SU-DHL-6 (cell line): ENCODE results near the gene EVI5.

ENCODE experiments used
- H2AFZ ChIP-seq: fragments of 200-600 bp; sonication (generic); 2 replicates; pipeline ENCODE4 v1.6.1; 2014; ENCODE audit warnings: low read depth, mild to moderate bottlenecking, moderate library complexity, mixed read lengths, antibody characterized with exemption, low read length; ENCODE audit not compliant: severe bottlenecking
- H3F3A ChIP-seq: fragments of 200-600 bp; shearing (Covaris generic); 2 replicates; pipeline ENCODE4 v1.6.0; 2016; ENCODE audit warnings: antibody characterized with exemption, mild to moderate bottlenecking; ENCODE audit not compliant: insufficient read depth
- H3K27ac ChIP-seq: fragments of 200-600 bp; sonication (generic); 2 replicates; pipeline ENCODE4 v1.5.1; 2016; ENCODE audit warnings: low read depth, mild to moderate bottlenecking, low read length, moderate library complexity, mixed read lengths
- H3K27me3 ChIP-seq: fragments of 200-600 bp; sonication (generic), shearing (Covaris generic); 2 replicates; pipeline ENCODE4 v1.6.0; 2014; ENCODE audit warnings: mild to moderate bottlenecking, low read length
- H3K36me3 ChIP-seq: fragments of 200-600 bp; sonication (generic); 2 replicates; pipeline ENCODE4 v1.6.1; 2014; ENCODE audit warnings: mild to moderate bottlenecking, low read length, mixed read lengths
- H3K4me2 ChIP-seq: fragments of 300-600, 200-600 bp; shearing (Covaris generic), sonication (generic); 2 replicates; pipeline ENCODE4 v1.6.0; 2014; ENCODE audit warnings: low read length, low read depth, mild to moderate bottlenecking; ENCODE audit not compliant: poor library complexity, severe bottlenecking
- H3K4me3 ChIP-seq: fragments of 200-600 bp; sonication (generic); 2 replicates; pipeline ENCODE4 v1.5.1; 2014; ENCODE audit warnings: antibody characterized with exemption, low read length, mild to moderate bottlenecking, mixed read lengths; ENCODE audit not compliant: insufficient read depth, poor library complexity, severe bottlenecking
- H3K79me2 ChIP-seq: fragments of 200-600 bp; sonication (generic); 2 replicates; pipeline ENCODE4 v1.6.1; 2014; ENCODE audit warnings: mild to moderate bottlenecking, low read length, moderate library complexity; ENCODE audit not compliant: insufficient read depth
- H3K9ac ChIP-seq: fragments of 200-600 bp; sonication (generic); 2 replicates; pipeline ENCODE4 v1.7.0; 2014; ENCODE audit warnings: mild to moderate bottlenecking, low read length
- H3K9me2 ChIP-seq: fragments of 200-600 bp; sonication (generic); replicated peaks from 2 replicates; pipeline ENCODE4 v1.6.1; 2014; ENCODE audit warnings: low read length; ENCODE audit not compliant: insufficient read depth
- H3K9me3 ChIP-seq: fragments of 200-600 bp; sonication (generic); 2 replicates; pipeline ENCODE4 v1.6.1; 2014; ENCODE audit warnings: low read length, mixed read lengths; ENCODE audit not compliant: insufficient read depth
- H4K20me1 ChIP-seq: fragments of 200-600 bp; sonication (generic); 2 replicates; pipeline ENCODE4 v1.6.1; 2014; ENCODE audit warnings: low read depth, mild to moderate bottlenecking, antibody characterized with exemption, low read length, moderate library complexity, mixed read lengths
- EZH2phosphoT487 ChIP-seq: fragments of 200-600 bp; sonication (generic), shearing (Covaris generic); conservative IDR thresholded peaks from 2 replicates; pipeline ENCODE4 v1.6.1; 2018; ENCODE audit warnings: mild to moderate bottlenecking, antibody characterized with exemption, low read length, moderate library complexity, mixed read lengths
- TF ChIP-seq, protein P1 (sequence below): fragments of 200-600 bp; sonication (generic); IDR thresholded peaks from one replicate; pipeline ENCODE4 v1.5.1; 2017; ENCODE audit warnings: antibody characterized with exemption, mild to moderate bottlenecking, low read length, moderate library complexity; ENCODE audit not compliant: insufficient read depth, poor library complexity, severe bottlenecking

Gene EVI5

DNA sequence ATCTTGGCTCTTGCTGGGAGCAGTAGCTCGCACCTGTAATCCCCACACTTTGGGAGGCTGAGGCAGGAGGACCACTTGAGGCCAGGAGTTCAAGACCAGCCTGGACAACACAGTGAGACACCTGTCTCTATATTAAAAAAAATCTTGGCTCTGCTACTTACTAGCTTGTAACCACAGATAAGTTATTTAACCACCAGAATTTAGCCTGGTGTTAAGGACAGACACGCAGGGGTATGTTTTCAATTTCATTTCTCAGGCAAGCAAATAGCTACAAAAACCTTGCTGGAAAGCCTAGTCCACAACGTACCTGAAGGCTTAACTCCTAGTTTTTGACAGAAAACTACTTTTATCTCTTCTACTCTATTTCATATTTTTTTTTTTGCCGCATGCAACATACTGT is 273.4 kb downstream of the EVI5 start:
- H3K36me3 ChIP-seq = no peaks in the 10 kb centered on the region
- H3K4me3 ChIP-seq = no peak overlapping the region
- TF ChIP-seq, protein P1, sequence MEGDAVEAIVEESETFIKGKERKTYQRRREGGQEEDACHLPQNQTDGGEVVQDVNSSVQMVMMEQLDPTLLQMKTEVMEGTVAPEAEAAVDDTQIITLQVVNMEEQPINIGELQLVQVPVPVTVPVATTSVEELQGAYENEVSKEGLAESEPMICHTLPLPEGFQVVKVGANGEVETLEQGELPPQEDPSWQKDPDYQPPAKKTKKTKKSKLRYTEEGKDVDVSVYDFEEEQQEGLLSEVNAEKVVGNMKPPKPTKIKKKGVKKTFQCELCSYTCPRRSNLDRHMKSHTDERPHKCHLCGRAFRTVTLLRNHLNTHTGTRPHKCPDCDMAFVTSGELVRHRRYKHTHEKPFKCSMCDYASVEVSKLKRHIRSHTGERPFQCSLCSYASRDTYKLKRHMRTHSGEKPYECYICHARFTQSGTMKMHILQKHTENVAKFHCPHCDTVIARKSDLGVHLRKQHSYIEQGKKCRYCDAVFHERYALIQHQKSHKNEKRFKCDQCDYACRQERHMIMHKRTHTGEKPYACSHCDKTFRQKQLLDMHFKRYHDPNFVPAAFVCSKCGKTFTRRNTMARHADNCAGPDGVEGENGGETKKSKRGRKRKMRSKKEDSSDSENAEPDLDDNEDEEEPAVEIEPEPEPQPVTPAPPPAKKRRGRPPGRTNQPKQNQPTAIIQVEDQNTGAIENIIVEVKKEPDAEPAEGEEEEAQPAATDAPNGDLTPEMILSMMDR = no peak
- no peak for TF ChIP-seq EZH2phosphoT487
- no peaks in the 10 kb centered on the region for H3K79me2 ChIP-seq
- no peaks in the 10 kb centered on the region for H3K9me2 ChIP-seq
- no peak overlapping the region for H3K9ac ChIP-seq
- no peak overlapping the region for H3K4me2 ChIP-seq
- no peak overlapping the region for H2AFZ ChIP-seq
- H3K9me3 ChIP-seq = no peaks in the 10 kb centered on the region
- no peaks in the 10 kb centered on the region for H3F3A ChIP-seq
- H4K20me1 ChIP-seq = no peaks in the 10 kb centered on the region
- no peak overlapping the region for H3K27ac ChIP-seq
- H3K27me3 ChIP-seq = no peaks in the 10 kb centered on the region

DNA sequence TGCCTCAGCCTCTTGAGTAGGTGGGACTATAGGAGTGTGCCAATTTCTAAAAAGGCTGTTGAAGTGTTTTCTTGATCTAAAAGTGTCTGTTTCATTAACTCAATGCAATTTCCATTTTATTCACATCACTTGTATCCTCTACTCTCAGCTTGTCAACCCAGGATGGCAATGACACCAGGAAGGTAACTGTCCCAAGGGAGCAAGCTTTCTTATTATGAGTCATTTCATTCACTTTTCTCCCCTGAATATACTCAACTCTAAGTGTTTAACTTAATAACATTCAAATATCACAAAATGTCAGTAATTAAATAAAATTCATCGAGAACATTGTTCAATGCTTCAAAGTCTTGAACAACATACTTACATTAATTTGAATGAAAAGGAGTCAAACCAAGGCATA is 275.3 kb downstream of the EVI5 start:
- Histone ChIP-seq H4K20me1 (no peaks in the 10 kb centered on the region), H3K9me2 (no peaks in the 10 kb centered on the region), H3K4me3 (no peak overlapping the region), H3K4me2 (no peak overlapping the region), H3K9me3 (no peaks in the 10 kb centered on the region), H3K27me3 (no peaks in the 10 kb centered on the region), H3F3A (no peaks in the 10 kb centered on the region), H3K36me3 (no peaks in the 10 kb centered on the region), H2AFZ (no peak overlapping the region), H3K27ac (no peak overlapping the region), H3K9ac (no peak overlapping the region), H3K79me2 (no peaks in the 10 kb centered on the region)
- TF ChIP-seq EZH2phosphoT487 = no peak
- TF ChIP-seq, protein P1 = no peak

DNA sequence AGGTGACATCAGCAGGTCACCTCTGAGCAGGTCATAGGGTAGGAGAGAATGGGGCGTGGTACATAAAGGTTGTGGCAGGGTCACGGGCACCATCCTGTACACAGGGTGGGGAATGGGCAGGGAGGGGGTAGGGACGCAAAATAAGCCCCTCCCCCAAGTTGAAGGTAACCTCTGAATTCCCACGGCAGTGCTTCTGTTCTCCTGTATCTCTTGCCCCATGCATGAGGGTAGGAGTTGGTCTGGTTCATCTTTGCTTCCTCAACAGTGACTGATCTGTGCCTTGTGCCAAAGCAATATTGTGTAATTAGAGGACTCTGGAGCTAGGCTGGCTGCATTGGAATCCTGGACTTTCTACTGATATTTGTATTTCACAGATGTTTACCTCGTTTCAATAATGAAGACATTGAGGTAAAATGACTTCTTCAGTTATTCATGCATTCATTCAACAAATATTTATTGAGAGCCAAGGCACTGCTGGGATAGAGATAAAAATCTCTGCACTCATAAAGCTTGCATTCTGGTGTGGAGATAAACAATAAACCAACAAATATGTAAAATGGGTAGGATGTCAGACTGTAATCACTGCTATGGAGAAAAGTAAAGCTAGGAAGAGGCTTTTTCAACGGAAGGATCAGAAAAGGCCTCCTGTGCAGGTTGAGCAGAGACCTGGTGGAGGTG is 279.8 kb downstream of the EVI5 start:
- Histone ChIP-seq H4K20me1 (no peaks in the 10 kb centered on the region), H3K27ac (no peak overlapping the region), H3K27me3 (no peaks in the 10 kb centered on the region), H3K79me2 (no peaks in the 10 kb centered on the region), H3K4me3 (no peak overlapping the region), H3K9me3 (no peaks in the 10 kb centered on the region), H2AFZ (no peak overlapping the region), H3K4me2 (no peak overlapping the region), H3K9me2 (no peaks in the 10 kb centered on the region), H3K9ac (no peak overlapping the region), H3F3A (no peaks in the 10 kb centered on the region), H3K36me3 (no peaks in the 10 kb centered on the region)
- TF ChIP-seq EZH2phosphoT487 = no peak
- TF ChIP-seq, protein P1 = no peak
